Caco-2 (cell line): ENCODE measurements around the gene KRT78. TPM values are rescaled to one million over a fixed set of nuclear protein-coding genes. Genes with fewer than 3 reads are reported as not detected.

Source experiments
- BruUV-seq: library from RNA; stranded (reverse); fragments of 400-500 nt; replicated peaks from 2 replicates; lab custom pipeline; 2021; lab: Mats Ljungman, UMichigan
- CTCF ChIA-PET: fragments of 300-600 bp; sonication (Branson Sonifier 250); formaldehyde crosslinking; loops from one replicate; lab custom pipeline; 2022; ENCODE audit warnings: antibody characterized with exemption; lab: Charles Lee
- POLR2A ChIA-PET: fragments of 300-600 bp; sonication (Branson Sonifier 250); formaldehyde crosslinking; loops from one replicate; lab custom pipeline; 2022; ENCODE audit warnings: antibody characterized with exemption; lab: Charles Lee
- DNase-seq, 2 experiments: peaks; one replicate each; pipeline versions ENCODE4 v3.0.0 to v3.0.0-alpha.2; 2020 to 2022
- H3K27me3 ChIP-seq: replicated peaks from 2 replicates; pipeline ENCODE4 v1.6.0; 2011; ENCODE audit warnings: low read length; ENCODE audit not compliant: control insufficient read depth, insufficient read depth
- H3K36me3 ChIP-seq: 2 replicates; pipeline ENCODE4 v1.5.1; 2011; ENCODE audit warnings: low read length; ENCODE audit not compliant: control insufficient read depth, insufficient read depth
- H3K4me1 ChIP-seq: fragments of 250-450 bp; sonication (Bioruptor Pico); 2 replicates; pipeline ENCODE4 v1.5.1; 2020; ENCODE audit warnings: mild to moderate bottlenecking
- H3K4me3 ChIP-seq: 2 replicates; pipeline ENCODE4 v1.5.1; 2011; ENCODE audit warnings: low read depth, mild to moderate bottlenecking, control low read depth, low read length
- H3K9me3 ChIP-seq: fragments of 250-450 bp; sonication (Bioruptor Pico); 2 replicates; pipeline ENCODE4 v1.5.1; 2020; ENCODE audit warnings: mild to moderate bottlenecking, moderate library complexity
- H3K27ac Mint-ChIP-seq: one replicate; pipeline ENCODE4 v1.8.0; 2022; ENCODE audit warnings: mixed read lengths; ENCODE audit not compliant: unreplicated experiment
- H3K27me3 Mint-ChIP-seq: one replicate; pipeline ENCODE4 v1.8.0; 2022; ENCODE audit warnings: mixed read lengths; ENCODE audit not compliant: insufficient read depth, unreplicated experiment
- H3K36me3 Mint-ChIP-seq: one replicate; pipeline ENCODE4 v1.8.0; 2022; ENCODE audit warnings: mild to moderate bottlenecking, mixed read lengths; ENCODE audit not compliant: insufficient read depth, unreplicated experiment
- H3K4me1 Mint-ChIP-seq: one replicate; pipeline ENCODE4 v1.8.0; 2022; ENCODE audit warnings: low read depth, mixed read lengths; ENCODE audit not compliant: unreplicated experiment
- H3K4me3 Mint-ChIP-seq: one replicate; pipeline ENCODE4 v1.8.0; 2022; ENCODE audit warnings: mild to moderate bottlenecking, moderate library complexity, mixed read lengths; ENCODE audit not compliant: unreplicated experiment
- H3K9me3 Mint-ChIP-seq: one replicate; pipeline ENCODE4 v1.8.0; 2022; ENCODE audit warnings: mixed read lengths; ENCODE audit not compliant: unreplicated experiment
- intact Hi-C: fragments of 100-400 bp; cut with micrococcal nuclease; formaldehyde crosslinking; loops from one replicate; pipeline ENCODE4 v1.10.0; 2022; ENCODE audit not compliant: unreplicated experiment
- total RNA-seq: library from RNA; stranded (reverse); gene quantifications from 2 replicates; pipeline ENCODE4 v1.2.3, GENCODE V29; 2022
- TF ChIP-seq, protein P1 (sequence below), 2 experiments: fragments of 200-600 bp in 1 of 2; IDR thresholded peaks; 1 replicate in 1 of 2; 2 replicates in 1 of 2; pipeline versions ENCODE4 v1.5.1 to v1.8.0; 2011 to 2022; ENCODE audit warnings: antibody characterized with exemption in 1 of 2, control low read depth in 1 of 2, inconsistent platforms in 1 of 2, low read depth in 1 of 2, low read length in 1 of 2, mild to moderate bottlenecking in 1 of 2, moderate library complexity in 1 of 2; ENCODE audit not compliant: insufficient read depth in 1 of 2, severe bottlenecking in 1 of 2, unreplicated experiment in 1 of 2

Gene KRT78
- total RNA-seq, 1 experiment from 2014 or later = not detected

DNA sequence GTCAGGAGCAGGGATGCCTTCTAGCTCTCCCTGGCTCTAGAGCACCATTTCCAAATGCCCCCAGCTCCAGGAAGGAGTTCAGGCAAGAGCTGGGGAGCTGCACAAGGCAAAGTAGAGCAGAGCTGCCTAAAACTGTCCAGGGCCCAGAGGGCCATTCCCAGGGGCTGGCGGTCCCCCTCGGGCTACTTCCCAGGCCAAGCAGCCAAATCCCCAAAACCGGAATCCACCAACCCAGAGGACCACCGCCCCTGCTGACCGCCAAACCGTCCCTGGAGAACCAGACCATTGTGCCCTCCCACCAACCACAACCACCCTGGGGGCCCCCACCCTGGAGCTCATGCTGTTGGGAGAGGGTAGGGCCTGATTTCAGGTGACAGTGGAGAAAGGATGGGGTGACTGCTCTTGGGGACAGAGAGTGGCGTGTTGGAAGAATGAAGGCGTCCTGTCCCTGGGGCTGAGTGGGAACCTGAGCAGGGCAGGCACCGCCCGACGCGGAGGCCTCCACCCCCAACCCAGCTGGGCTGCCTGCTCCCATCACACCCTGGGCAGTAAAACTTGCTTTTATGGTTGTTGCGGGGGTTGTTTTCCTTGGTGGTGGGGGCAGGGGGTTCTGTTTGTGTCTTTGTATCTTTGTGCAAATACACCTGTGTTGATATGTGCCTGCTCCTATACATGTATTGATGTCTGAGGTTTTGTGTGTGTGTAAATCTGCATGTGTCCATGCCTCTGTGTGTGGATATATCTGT lies 24.0 kb upstream of the KRT78 start:
- peak overlapping the region; percentile 80 for H3K4me3 Mint-ChIP-seq
- H3K9me3 Mint-ChIP-seq = no peaks in the 10 kb centered on the region
- Histone ChIP-seq H3K9me3 (no peaks in the 10 kb centered on the region), H3K36me3 (no peaks in the 10 kb centered on the region; the same call in 1 of the 2 replicates), H3K4me1 (peaks cover 39% of the 10 kb centered on the region), H3K27me3 (no peaks in the 10 kb centered on the region), H3K4me3 (no peak overlapping the region)
- H3K27me3 Mint-ChIP-seq = no peaks in the 10 kb centered on the region
- BruUV-seq = no TSS peak
- intact Hi-C loops = loop anchor here (5.0 kb wide), 1 partner anchor 731 kb away; no protein-coding TSS in a partner anchor
- no peak for DNase-seq
- peak overlapping the region; percentile 76 for H3K27ac Mint-ChIP-seq
- peaks cover 32% of the 10 kb centered on the region for H3K4me1 Mint-ChIP-seq
- ChIA-PET POLR2A (no interaction called here), CTCF (no interaction called here)
- TF ChIP-seq, protein P1, sequence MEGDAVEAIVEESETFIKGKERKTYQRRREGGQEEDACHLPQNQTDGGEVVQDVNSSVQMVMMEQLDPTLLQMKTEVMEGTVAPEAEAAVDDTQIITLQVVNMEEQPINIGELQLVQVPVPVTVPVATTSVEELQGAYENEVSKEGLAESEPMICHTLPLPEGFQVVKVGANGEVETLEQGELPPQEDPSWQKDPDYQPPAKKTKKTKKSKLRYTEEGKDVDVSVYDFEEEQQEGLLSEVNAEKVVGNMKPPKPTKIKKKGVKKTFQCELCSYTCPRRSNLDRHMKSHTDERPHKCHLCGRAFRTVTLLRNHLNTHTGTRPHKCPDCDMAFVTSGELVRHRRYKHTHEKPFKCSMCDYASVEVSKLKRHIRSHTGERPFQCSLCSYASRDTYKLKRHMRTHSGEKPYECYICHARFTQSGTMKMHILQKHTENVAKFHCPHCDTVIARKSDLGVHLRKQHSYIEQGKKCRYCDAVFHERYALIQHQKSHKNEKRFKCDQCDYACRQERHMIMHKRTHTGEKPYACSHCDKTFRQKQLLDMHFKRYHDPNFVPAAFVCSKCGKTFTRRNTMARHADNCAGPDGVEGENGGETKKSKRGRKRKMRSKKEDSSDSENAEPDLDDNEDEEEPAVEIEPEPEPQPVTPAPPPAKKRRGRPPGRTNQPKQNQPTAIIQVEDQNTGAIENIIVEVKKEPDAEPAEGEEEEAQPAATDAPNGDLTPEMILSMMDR (IDR thresholded peaks at IDR 0.05; ENCODE audit: insufficient read depth in 1 of 2, low read depth in 1 of 2, low read length in 1 of 2, severe bottlenecking in 1 of 2, unreplicated experiment in 1 of 2) = no peak
- H3K36me3 Mint-ChIP-seq = no peaks in the 10 kb centered on the region

DNA sequence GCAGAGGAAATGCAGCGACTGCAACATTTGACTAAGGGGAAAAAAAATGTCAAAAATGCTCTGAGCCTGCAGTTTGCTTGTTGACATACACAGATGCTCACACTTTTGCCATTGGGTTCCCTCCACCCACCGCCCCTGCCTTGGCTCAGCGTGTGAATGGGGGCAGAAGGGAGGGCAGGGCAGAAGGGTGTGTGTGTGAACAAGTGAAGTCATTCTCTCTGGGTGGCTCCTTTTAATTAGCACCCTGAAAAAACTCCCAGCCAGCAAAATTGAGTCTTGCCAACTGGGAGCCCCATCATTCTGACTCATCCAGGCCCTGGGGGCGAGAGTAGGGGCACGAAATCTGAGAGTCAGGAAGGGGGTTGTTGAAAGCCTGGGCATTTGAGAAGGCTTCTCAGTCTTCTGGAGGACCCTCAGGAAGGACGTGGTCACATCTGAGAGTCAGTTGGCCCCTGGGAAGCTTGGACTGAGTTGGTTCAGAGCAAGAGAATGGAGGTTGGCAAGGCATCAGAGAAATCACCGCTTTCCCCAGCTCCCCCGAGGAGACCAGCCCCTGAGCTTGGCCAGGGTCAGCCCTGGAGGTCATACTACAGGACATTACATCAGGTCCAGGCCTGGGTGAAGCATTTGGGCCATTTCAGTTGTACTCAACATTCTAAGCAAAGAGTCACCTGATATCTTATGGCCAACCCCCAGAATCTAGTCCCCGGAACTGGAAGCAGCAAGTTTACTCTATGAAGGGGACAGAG lies 22.7 kb upstream of the KRT78 start:
- Histone ChIP-seq H3K27me3 (no peaks in the 10 kb centered on the region), H3K36me3 (no peaks in the 10 kb centered on the region), H3K4me3 (no peak overlapping the region), H3K9me3 (no peaks in the 10 kb centered on the region), H3K4me1 (peaks cover 38% of the 10 kb centered on the region)
- no peak for DNase-seq
- Mint-ChIP-seq H3K4me3 (no peak overlapping the region), H3K9me3 (no peaks in the 10 kb centered on the region), H3K27me3 (no peaks in the 10 kb centered on the region), H3K27ac (peak overlapping the region; percentile 53), H3K4me1 (peaks cover 32% of the 10 kb centered on the region), H3K36me3 (no peaks in the 10 kb centered on the region)
- TF ChIP-seq, protein P1 (IDR thresholded peaks at IDR 0.05; ENCODE audit: insufficient read depth in 1 of 2, low read depth in 1 of 2, low read length in 1 of 2, severe bottlenecking in 1 of 2, unreplicated experiment in 1 of 2) = no peak
- CTCF ChIA-PET = interaction anchor here (0.9 to 1.0 kb wide), 2 partner anchors 10 to 179 kb away, joined by 3 read pairs; no protein-coding TSS in a partner anchor
- intact Hi-C loops = loop anchor here (5.0 kb wide), 1 partner anchor 729 kb away; no protein-coding TSS in a partner anchor
- POLR2A ChIA-PET = no interaction called here
- BruUV-seq = no TSS peak
